IPS DF 4.7 (cell line): ENCODE data around the gene RAMP3.
"Not testable (repeated sequence)": the region's sequence is repeated elsewhere in the genome, so short reads cannot be mapped to it uniquely, and the experiment has no call there.

Source experiments
- DNase-seq: peaks from one replicate; pipeline ENCODE4 v3.0.0-alpha.2; 2013; ENCODE audit warnings: low spot score; ENCODE audit errors: extremely low read depth

Gene RAMP3

GRCh38 chr7:45190406-45191165 is 33.0 kb downstream of the RAMP3 start:
- DNase-seq, result no peak

- no peak for DNase-seq
Measured at GRCh38 chr7:45191396-45191795, 33.8 kb downstream of the RAMP3 start.

- no peak for DNase-seq
Measured at GRCh38 chr7:45192621-45193041, 35.0 kb downstream of the RAMP3 start.

GRCh38 chr7:45193828-45194227 is 36.2 kb downstream of the RAMP3 start:
- no peak for DNase-seq

GRCh38 chr7:45196374-45196773 is 38.8 kb downstream of the RAMP3 start:
- DNase-seq, result no peak

- DNase-seq, result no peak
Measured at GRCh38 chr7:45197461-45197860, 39.9 kb downstream of the RAMP3 start.

GRCh38 chr7:45198986-45199385 is 41.4 kb downstream of the RAMP3 start:
- no peak for DNase-seq

GRCh38 chr7:45199506-45199905 is 41.9 kb downstream of the RAMP3 start:
- no peak for DNase-seq

- no peak for DNase-seq
Measured at GRCh38 chr7:45202625-45203024, 45.0 kb downstream of the RAMP3 start.

GRCh38 chr7:45203036-45203435 is 45.4 kb downstream of the RAMP3 start:
- no peak for DNase-seq

- no peak for DNase-seq
Measured at GRCh38 chr7:45203459-45203858, 45.9 kb downstream of the RAMP3 start.

- no peak for DNase-seq
Measured at GRCh38 chr7:45203936-45204445, 46.4 kb downstream of the RAMP3 start.

- not testable (repeated sequence) for DNase-seq
Measured at GRCh38 chr7:45206266-45206665, 48.7 kb downstream of the RAMP3 start.

- DNase-seq, result not testable (repeated sequence)
Measured at GRCh38 chr7:45209909-45210308, 52.3 kb downstream of the RAMP3 start.

GRCh38 chr7:45211066-45211465 is 53.5 kb downstream of the RAMP3 start:
- no peak for DNase-seq

GRCh38 chr7:45211958-45212357 is 54.4 kb downstream of the RAMP3 start:
- no peak for DNase-seq

GRCh38 chr7:45212606-45213005 is 55.0 kb downstream of the RAMP3 start:
- no peak for DNase-seq

GRCh38 chr7:45215601-45216062 is 58.0 kb downstream of the RAMP3 start:
- no peak for DNase-seq

- no peak for DNase-seq
Measured at GRCh38 chr7:45216181-45216580, 58.6 kb downstream of the RAMP3 start.

GRCh38 chr7:45216622-45217165 is 59.1 kb downstream of the RAMP3 start:
- DNase-seq, result no peak

- peak; percentile 14 for DNase-seq
Measured at GRCh38 chr7:45217358-45217757, 59.8 kb downstream of the RAMP3 start.

- no peak for DNase-seq
Measured at GRCh38 chr7:45219130-45219529, 61.5 kb downstream of the RAMP3 start.
